Measurements from ENCODE around the gene PODN. TPM values are rescaled to one million over a fixed set of nuclear protein-coding genes. Genes with fewer than 3 reads are reported as not detected.

Gene PODN
- total and polyA plus RNA-seq, 9 donors = 72.8 to 254 (median 154) TPM

DNA sequence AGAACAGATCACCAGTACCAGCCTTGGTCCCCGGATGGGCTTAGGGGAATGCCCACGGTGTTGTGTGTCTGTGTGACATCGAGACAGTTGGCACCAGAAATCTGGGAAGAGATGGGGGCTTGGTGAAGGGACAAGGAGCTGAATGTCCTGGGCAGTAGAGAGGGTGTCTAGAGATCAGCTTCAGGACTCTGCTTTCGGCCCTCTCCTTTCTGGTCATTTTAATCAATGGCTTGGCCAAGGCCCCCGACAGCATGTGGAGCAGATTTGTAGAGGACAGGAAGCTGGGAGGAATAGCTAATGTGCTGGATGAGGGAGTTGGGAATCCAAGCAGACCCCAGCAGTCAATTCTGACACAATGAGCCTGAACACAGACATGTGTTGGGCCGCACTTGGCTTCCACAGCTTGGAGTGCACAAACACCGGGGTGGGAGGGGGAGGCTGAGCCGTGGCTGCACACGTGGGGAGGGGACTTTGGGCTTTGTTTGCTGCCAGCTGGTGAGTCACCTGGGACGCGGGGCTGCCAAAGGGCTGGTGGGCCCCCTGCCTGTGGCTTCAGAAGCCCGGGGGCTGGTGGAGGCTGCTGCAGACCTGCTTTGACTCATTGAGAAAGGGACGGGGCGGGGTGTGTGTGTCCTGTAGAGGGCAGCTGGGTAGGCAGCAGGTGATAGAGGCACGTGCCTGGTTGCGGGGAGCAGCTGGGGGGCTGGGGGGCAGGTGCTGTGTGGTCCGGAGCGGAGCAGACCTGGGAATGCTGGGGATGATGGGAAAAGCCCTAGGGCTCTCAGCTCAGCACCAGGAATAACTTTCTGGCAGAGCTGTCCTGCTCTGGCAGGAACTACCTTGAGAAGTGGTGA, 59.5 kb downstream of the PODN start:
- 27 to 37% (median 33%) methylated on average over 17 to 18 of the region's 18 CpGs for WGBS, 3 donors
- peak; percentile 82 to 90 (median 83) for DNase-seq
- H3K4me3 ChIP-seq = no peak overlapping the region
- TF ChIP-seq POLR2A (IDR thresholded peaks at IDR 0.05) = no peak
- no peak for TF ChIP-seq EP300 (IDR thresholded peaks at IDR 0.05)
- no peak for TF ChIP-seq CTCF (IDR thresholded peaks at IDR 0.05)
- peaks cover 35% of the 10 kb centered on the region for H3K4me1 ChIP-seq (ENCODE audit: insufficient read depth)
- H3K27me3 ChIP-seq = no peaks in the 10 kb centered on the region
- H3K27ac ChIP-seq = peak overlapping the region; percentile 18 to 83
- H3K9me3 ChIP-seq = no peaks in the 10 kb centered on the region
- H3K36me3 ChIP-seq = no peaks in the 10 kb centered on the region
- intact Hi-C loops (cut with DNase I) = no loop called here

- peaks cover 35% of the 10 kb centered on the region for H3K4me1 ChIP-seq (ENCODE audit: insufficient read depth)
- intact Hi-C loops (cut with DNase I) = no loop called here
Measured at GRCh38 chr1:53122201-53122885, 60.3 kb downstream of the PODN start.

GRCh38 chr1:53122961-53123413, 61.0 kb downstream of the PODN start:
- H3K4me1 ChIP-seq (ENCODE audit: insufficient read depth) = peaks cover 35% of the 10 kb centered on the region
- intact Hi-C loops (cut with DNase I) = no loop called here
- no peaks in the 10 kb centered on the region for H3K9me3 ChIP-seq
- no peaks in the 10 kb centered on the region for H3K36me3 ChIP-seq
- no peak for TF ChIP-seq CTCF (IDR thresholded peaks at IDR 0.05)
- TF ChIP-seq POLR2A (IDR thresholded peaks at IDR 0.05) = no peak
- no peak for TF ChIP-seq EP300 (IDR thresholded peaks at IDR 0.05)
- no peaks in the 10 kb centered on the region for H3K27me3 ChIP-seq
- no peak overlapping the region for H3K4me3 ChIP-seq
- WGBS, 3 donors = 65 to 76% (median 68%) methylated on average over 7 of the region's 7 CpGs
- DNase-seq = peak in 1 of 5 donors; percentile 33
- peak overlapping the region; percentile 68 to 83 for H3K27ac ChIP-seq

More at GRCh38 chr1:53122201-53122885, 60.3 kb downstream of the PODN start:
- DNase-seq = no peak
- Histone ChIP-seq H3K27me3 (no peaks in the 10 kb centered on the region), H3K36me3 (no peaks in the 10 kb centered on the region), H3K27ac (peak overlapping the region; percentile 68 to 83), H3K4me3 (no peak overlapping the region), H3K9me3 (no peaks in the 10 kb centered on the region)
- TF ChIP-seq CTCF (IDR thresholded peaks at IDR 0.05) (no peak), EP300 (IDR thresholded peaks at IDR 0.05) (no peak), POLR2A (IDR thresholded peaks at IDR 0.05) (no peak)
- WGBS, 3 donors = 57 to 59% (median 58%) methylated on average over 10 of the region's 10 CpGs

GRCh38 chr1:53123453-53124140, 61.6 kb downstream of the PODN start:
- peak; percentile 71 to 89 (median 81) for DNase-seq
- no peak overlapping the region for H3K4me3 ChIP-seq
- H3K36me3 ChIP-seq = no peaks in the 10 kb centered on the region
- H3K27me3 ChIP-seq = no peaks in the 10 kb centered on the region
- TF ChIP-seq POLR2A (IDR thresholded peaks at IDR 0.05) (no peak), CTCF (IDR thresholded peaks at IDR 0.05) (no peak), EP300 (IDR thresholded peaks at IDR 0.05) (no peak)
- 19 to 26% (median 21%) methylated on average over 18 to 19 of the region's 19 CpGs for WGBS, 3 donors
- peaks cover 35% of the 10 kb centered on the region for H3K4me1 ChIP-seq (ENCODE audit: insufficient read depth)
- peak overlapping the region; percentile 68 to 83 for H3K27ac ChIP-seq
- H3K9me3 ChIP-seq = no peaks in the 10 kb centered on the region
- intact Hi-C loops (cut with DNase I) = no loop called here

Measured in ovary (tissue), 9 donors.